Measurements from ENCODE around the gene PRKCD.

Gene PRKCD

DNA sequence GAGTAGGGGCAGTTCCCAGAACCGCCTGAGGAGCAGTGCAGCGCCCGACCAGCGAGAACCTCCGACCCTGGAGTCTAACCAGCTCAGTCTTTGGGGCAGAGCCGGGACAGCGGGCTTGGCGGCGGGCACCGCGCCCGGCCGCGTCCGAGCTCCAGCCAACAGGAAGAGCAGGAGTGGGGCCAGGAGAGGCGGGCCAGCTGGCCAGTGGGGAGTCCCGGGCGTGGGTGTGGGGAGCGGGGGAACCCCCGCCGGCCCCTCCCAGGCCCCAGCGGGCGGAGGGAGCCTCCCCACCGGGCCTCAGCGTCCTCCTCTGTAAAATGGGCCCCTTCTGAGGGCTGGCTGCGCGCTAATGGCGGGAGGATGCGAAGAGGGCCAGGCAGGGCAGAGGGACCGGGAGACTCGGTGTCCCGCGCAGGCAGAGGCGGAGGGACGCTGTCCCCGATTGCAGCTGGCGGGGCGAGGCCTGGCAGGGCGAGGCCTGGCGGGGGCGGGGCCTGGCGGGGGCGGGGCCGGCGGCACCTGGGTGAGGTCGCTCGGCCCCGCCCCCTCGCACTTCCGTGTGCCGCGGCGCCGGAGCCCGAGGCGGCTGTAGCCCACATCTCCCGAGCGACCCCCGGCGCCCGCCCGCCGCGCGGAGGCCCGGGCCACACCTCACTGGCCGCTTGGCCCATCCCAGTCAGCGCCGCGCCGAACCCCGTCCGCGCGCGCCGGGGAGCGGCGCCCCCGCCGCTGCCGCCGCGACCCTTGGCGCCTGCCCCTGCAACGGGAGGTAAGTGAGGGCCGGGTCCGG is at the start of gene PRKCD:
Gene PRKCD, plus strand, starts transcription at position 550 of the 790 bp plus-strand sequence. CDS start 17,214 bp downstream, outside the sequence.
- peak; percentile 81 for DNase-seq
- no peaks in the 10 kb centered on the region for H3K9me3 ChIP-seq (ENCODE audit: severe bottlenecking)
- H3K4me3 ChIP-seq (ENCODE audit: low read depth, low read length): peak within 1 kb of the TSS; percentile 87
- H3K27ac ChIP-seq: peak within 1 kb of the TSS; percentile 80
- H3K27me3 ChIP-seq (ENCODE audit: insufficient read depth, low read depth, severe bottlenecking): no peaks in the 10 kb centered on the region
- no peaks in the 10 kb centered on the region; the same call in 1 of the 2 replicates for H3K36me3 ChIP-seq
- TF ChIP-seq, protein P1, sequence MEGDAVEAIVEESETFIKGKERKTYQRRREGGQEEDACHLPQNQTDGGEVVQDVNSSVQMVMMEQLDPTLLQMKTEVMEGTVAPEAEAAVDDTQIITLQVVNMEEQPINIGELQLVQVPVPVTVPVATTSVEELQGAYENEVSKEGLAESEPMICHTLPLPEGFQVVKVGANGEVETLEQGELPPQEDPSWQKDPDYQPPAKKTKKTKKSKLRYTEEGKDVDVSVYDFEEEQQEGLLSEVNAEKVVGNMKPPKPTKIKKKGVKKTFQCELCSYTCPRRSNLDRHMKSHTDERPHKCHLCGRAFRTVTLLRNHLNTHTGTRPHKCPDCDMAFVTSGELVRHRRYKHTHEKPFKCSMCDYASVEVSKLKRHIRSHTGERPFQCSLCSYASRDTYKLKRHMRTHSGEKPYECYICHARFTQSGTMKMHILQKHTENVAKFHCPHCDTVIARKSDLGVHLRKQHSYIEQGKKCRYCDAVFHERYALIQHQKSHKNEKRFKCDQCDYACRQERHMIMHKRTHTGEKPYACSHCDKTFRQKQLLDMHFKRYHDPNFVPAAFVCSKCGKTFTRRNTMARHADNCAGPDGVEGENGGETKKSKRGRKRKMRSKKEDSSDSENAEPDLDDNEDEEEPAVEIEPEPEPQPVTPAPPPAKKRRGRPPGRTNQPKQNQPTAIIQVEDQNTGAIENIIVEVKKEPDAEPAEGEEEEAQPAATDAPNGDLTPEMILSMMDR (IDR thresholded peaks at IDR 0.05; ENCODE audit: low read depth, low read length): peak; percentile 53; the same call in 1 of the 2 replicates

GRCh38 chr3:53111822-53112221 is 49.2 kb upstream of the PRKCD start:
- DNase-seq: no peak
- TF ChIP-seq, protein P1 (IDR thresholded peaks at IDR 0.05; ENCODE audit: low read depth, low read length): no peak
- H3K4me3 ChIP-seq (ENCODE audit: low read depth, low read length): no peak overlapping the region
- H3K36me3 ChIP-seq: peaks cover 10% of the 10 kb centered on the region
- H3K9me3 ChIP-seq (ENCODE audit: severe bottlenecking): no peaks in the 10 kb centered on the region
- H3K27ac ChIP-seq: no peak overlapping the region
- H3K27me3 ChIP-seq (ENCODE audit: insufficient read depth, low read depth, severe bottlenecking): no peaks in the 10 kb centered on the region

DNA sequence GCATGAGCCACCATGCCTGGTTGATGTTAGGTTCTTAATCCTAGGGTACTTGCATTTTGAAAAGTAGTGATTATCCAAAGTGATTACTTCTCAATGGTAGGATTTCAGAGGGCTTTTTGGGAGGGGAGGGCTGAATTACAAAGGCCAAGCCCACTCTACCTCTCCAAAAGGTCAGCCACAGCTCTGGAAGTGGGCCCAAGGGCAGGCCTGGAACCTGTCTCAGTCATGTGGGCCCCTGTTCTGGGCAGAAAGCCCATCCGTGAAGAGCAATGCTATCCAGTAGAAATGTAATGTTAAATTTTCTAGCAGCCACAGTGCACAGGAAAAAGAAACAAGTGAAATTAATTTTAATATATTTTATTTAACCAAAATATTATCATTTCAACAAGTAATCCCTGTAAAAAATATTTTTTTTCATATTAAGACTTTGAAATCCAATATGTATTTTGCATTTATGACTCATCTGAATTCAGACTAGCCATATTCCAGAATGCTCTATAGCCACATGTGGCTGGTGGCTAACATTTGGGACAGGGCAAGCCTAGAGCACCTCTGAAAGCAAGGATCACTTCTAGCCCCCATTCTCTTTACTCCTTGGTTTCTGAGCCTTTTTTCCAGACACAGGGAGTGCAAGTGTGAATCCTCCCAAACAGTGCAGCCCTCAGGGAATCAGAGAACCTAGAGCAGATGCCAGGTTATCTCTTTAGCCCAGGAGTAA is 47.6 kb upstream of the PRKCD start:
- Histone ChIP-seq H3K9me3 (ENCODE audit: severe bottlenecking) (no peaks in the 10 kb centered on the region), H3K27ac (peak overlapping the region; percentile 39; the same call in 1 of the 2 replicates), H3K27me3 (ENCODE audit: insufficient read depth, low read depth, severe bottlenecking) (no peaks in the 10 kb centered on the region), H3K4me3 (ENCODE audit: low read depth, low read length) (no peak overlapping the region), H3K36me3 (peaks cover 24% of the 10 kb centered on the region)
- TF ChIP-seq, protein P1 (IDR thresholded peaks at IDR 0.05; ENCODE audit: low read depth, low read length): no peak
- DNase-seq: no peak

DNA sequence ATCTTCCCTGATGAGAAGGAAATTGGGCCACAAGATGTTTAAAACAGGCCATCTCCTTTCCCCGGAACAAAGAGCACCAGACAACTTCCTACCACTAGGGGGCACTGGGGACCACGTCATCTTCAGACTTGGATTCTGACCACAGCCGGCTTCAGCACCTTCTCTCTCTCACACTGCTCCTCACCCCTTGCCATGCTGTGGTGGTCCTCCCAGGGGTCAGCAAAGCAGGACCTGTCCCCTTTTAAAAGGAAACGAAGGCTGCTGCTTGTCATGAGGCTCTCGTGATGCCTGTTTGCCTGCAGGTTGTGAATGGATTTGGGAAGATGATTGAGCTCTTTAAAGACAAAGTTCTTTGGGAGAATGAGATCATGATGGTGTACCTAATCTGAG is 47.0 kb upstream of the PRKCD start:
- peak; percentile 85 for DNase-seq
- Histone ChIP-seq H3K27me3 (ENCODE audit: insufficient read depth, low read depth, severe bottlenecking) (no peaks in the 10 kb centered on the region), H3K9me3 (ENCODE audit: severe bottlenecking) (no peaks in the 10 kb centered on the region), H3K27ac (0 out of 2 replicates have a peak overlapping the region, but pooled peaks have one; percentile 39), H3K4me3 (ENCODE audit: low read depth, low read length) (no peak overlapping the region), H3K36me3 (peaks cover 27% of the 10 kb centered on the region)
- TF ChIP-seq, protein P1 (IDR thresholded peaks at IDR 0.05; ENCODE audit: low read depth, low read length): peak; percentile 95

DNA sequence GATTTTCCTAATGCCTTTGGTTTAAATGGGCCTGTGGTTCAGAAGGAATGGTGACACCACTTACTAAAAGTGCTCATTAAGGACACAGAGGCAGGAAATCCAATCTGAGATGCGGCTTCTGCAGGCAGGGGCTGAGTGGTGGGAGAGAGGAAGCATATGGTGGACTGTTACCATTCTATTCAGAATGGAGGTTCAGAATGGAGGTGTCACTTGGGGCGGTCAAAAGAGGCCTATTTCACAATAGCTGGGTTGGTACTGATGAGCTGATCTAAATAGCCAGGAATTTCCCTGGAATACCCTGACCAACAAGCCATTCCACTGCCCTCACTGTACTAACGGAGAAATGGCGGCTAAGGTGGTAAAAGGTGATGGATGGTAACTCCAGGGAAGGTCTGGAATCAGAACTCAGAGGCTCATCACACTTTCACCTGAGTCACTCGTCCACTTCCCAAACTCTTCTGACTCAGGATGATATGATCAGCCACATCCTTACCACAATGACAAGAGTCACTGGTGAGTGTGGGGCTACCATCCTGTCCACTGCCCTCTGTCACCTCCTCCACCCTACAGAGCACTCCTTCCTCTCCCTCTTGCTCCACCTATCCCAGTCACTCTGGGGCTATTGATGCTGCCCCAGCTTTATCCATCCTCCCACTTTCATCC is 46.5 kb upstream of the PRKCD start:
- TF ChIP-seq, protein P1 (IDR thresholded peaks at IDR 0.05; ENCODE audit: low read depth, low read length): no peak
- no peak overlapping the region for H3K4me3 ChIP-seq (ENCODE audit: low read depth, low read length)
- H3K36me3 ChIP-seq: peaks cover 24% of the 10 kb centered on the region
- 0 out of 2 replicates have a peak overlapping the region, but pooled peaks have one; percentile 17 for H3K27ac ChIP-seq
- no peaks in the 10 kb centered on the region for H3K27me3 ChIP-seq (ENCODE audit: insufficient read depth, low read depth, severe bottlenecking)
- DNase-seq: no peak
- H3K9me3 ChIP-seq (ENCODE audit: severe bottlenecking): no peaks in the 10 kb centered on the region
